K562 (cell line): Measurements from ENCODE around the gene APOBEC3C. TPM values are rescaled to one million over a fixed set of nuclear protein-coding genes. Genes with fewer than 3 reads are reported as not detected.
A peak's percentile ranks its signal among the peaks of the same experiment; 100 is the strongest.

Experiments used
- C11orf30 ChIP-seq: fragments of 450-650 bp; IDR thresholded peaks from 2 replicates; pipeline ENCODE4 v1.6.1; 2016; ENCODE audit warnings: low read depth, mild to moderate bottlenecking
- CEBPG ChIP-seq, 3 experiments: fragments of 200-800 bp in 1 of 3; sonication (Bioruptor generic) in 1 of 3; sonication (generic) in 1 of 3; formaldehyde crosslinking in 1 of 3; IDR thresholded peaks in 2 of 3; conservative IDR thresholded peaks in 1 of 3; 2 replicates each; pipeline versions ENCODE4 v1.6.1 to v1.8.0; 2016 to 2022; ENCODE audit warnings: missing compliant biosample characterization in 2 of 3, missing genetic modification characterization in 2 of 3, mild to moderate bottlenecking in 1 of 3, missing genetic modification reagents in 1 of 3
- CREM ChIP-seq: IDR thresholded peaks from 2 replicates; pipeline ENCODE4 v1.6.1; 2014; ENCODE audit warnings: antibody characterized with exemption, low read depth
- ESRRA ChIP-seq: fragments of 450-650 bp; IDR thresholded peaks from 2 replicates; pipeline ENCODE4 v1.6.1; 2014; ENCODE audit warnings: low read depth, mild to moderate bottlenecking, moderate library complexity, borderline replicate concordance
- FOXP1 ChIP-seq: sonication (generic); formaldehyde crosslinking; IDR thresholded peaks from 2 replicates; pipeline ENCODE4 v1.8.0; 2022; ENCODE audit warnings: mild to moderate bottlenecking, missing genetic modification reagents
- JUND ChIP-seq, 2 experiments: IDR thresholded peaks; 2 replicates in 1 of 2; 3 replicates in 1 of 2; pipeline ENCODE4 v1.6.1; 2011; ENCODE audit warnings: borderline replicate concordance in 2 of 2, low read depth in 2 of 2, low read length in 2 of 2, improper control_type of control experiment in 1 of 2, missing biosample characterization in 1 of 2, missing genetic modification characterization in 1 of 2, missing genetic modification reagents in 1 of 2
- MAX ChIP-seq: sonication (generic); formaldehyde crosslinking; IDR thresholded peaks from 2 replicates; pipeline ENCODE4 v1.9.0; 2022; ENCODE audit warnings: mild to moderate bottlenecking, missing genetic modification reagents
- MEIS2 ChIP-seq: fragments of 450-650 bp; IDR thresholded peaks from 2 replicates; pipeline ENCODE4 v1.6.1; 2014; ENCODE audit warnings: mild to moderate bottlenecking; ENCODE audit not compliant: partially characterized antibody
- NEUROD1 ChIP-seq: fragments of 150-350 bp; IDR thresholded peaks from 2 replicates; pipeline ENCODE4 v1.6.1; 2014; ENCODE audit warnings: borderline replicate concordance, low read length, low read depth; ENCODE audit not compliant: partially characterized antibody
- SPI1 ChIP-seq: IDR thresholded peaks from 2 replicates; pipeline ENCODE4 v1.6.1; 2011; ENCODE audit warnings: low read depth, low read length, control low read depth, borderline replicate concordance
- ZNF184 ChIP-seq: sonication (generic); formaldehyde crosslinking; IDR thresholded peaks from 2 replicates; pipeline ENCODE4 v1.5.0; 2020; ENCODE audit warnings: missing genetic modification reagents
- ZNF316 ChIP-seq: fragments of 450-650 bp; IDR thresholded peaks from 2 replicates; pipeline ENCODE4 v1.6.1; 2016
- ZNF318 ChIP-seq, 2 experiments: fragments of 450-650 bp; IDR thresholded peaks; 2 replicates each; pipeline ENCODE4 v1.6.1; 2016; ENCODE audit warnings: mild to moderate bottlenecking in 2 of 2, borderline replicate concordance in 1 of 2, low read depth in 1 of 2, moderate library complexity in 1 of 2
- polyA plus RNA-seq, 8 experiments: library from polyadenylated mRNA; depleted of rRNA in 4 of 8; stranded (reverse) in 5 of 8; unstranded in 3 of 8; fragments of >200 nt; fragmentation: Nextera tagmentation in 2 of 8; fragmentation: Illumina TruSeq in 1 of 8; extraction: Ambion mirVana in 2 of 8; extraction: Trizol in 1 of 8; gene quantifications; 2 replicates each; pipeline versions ENCODE4 v1.2.1 to v1.2.3, GENCODE V29; 2011 to 2014; ENCODE audit warnings: inconsistent platforms in 1 of 8, missing spikeins in 1 of 8
- total RNA-seq, 7 experiments: library from RNA; depleted of rRNA in 6 of 7; stranded (reverse); fragments of >200 nt in 6 of 7; fragmentation: Illumina TruSeq in 2 of 7; extraction: Trizol in 2 of 7; gene quantifications; 2 replicates each; pipeline versions ENCODE4 v1.2.1 to v1.2.3, GENCODE V29; 2011 to 2021; ENCODE audit warnings: low replicate concordance in 1 of 7
- TF ChIP-seq, protein P1 (sequence below): fragments of 450-650 bp; formaldehyde crosslinking; IDR thresholded peaks from 2 replicates; pipeline ENCODE4 v1.4.0; 2020; ENCODE audit warnings: mild to moderate bottlenecking, mixed read lengths

Gene APOBEC3C
- total and polyA plus RNA-seq, 9 of the 15 experiments (the other 6 are each of a cell fraction or from before 2014, with no cell fraction given) = 12.4 to 285 (median 55.5) TPM

DNA sequence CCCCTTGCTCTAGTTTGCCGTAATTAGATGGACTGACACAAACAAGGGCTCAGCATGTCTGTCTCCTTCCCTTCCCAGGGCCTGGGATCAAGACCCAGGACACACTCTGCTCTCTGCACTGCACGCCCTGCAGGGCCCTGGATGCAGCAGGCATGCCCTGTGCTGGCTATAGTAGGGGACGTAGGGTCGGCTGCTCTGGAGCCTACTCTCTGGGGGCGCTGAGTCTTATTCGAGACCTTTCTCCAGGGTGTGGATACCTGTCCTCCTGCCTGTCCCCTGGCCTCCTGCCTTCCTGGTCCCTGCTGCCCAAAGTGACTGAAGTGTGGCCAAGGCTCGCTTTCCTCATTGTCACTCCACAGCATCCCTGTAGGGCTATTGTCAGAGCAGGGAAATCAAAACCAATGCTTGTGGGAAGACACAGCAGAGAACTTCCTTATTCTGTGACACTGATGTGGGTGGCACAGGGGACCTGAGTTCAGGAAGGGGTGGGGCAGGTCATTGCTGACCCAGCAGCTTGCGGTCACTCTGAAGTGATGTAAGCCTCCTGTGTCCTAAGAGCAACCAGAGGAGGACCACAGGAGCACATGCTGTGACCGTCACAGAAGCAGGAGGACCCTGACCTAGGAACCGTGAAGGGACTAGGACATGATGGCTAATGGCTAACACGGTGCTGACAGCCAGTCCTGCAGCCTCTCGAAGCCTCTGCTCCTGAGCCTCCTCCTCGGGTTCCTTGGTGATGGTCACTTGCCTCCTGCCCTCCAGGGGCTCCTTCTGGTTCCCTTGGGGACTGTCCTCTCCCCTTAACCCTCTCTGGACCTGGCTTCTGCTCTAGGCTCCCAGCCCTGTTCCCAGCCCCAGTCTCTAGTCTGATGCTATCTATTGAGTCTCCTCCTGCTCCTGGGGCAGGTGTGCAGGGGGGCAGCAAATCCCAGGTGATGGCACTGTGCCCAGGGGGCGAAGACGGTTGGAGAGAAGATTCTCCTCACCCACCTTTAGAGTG lies 46.3 kb upstream of the APOBEC3C start (continued):
- TF ChIP-seq ZNF318 (IDR thresholded peaks at IDR 0.05; ENCODE audit: borderline replicate concordance in 1 of 2, low read depth in 1 of 2) (0 out of 4 replicates have a peak, but pooled peaks of 1 of the 2 experiments have one; percentile 50), FOXP1 (no peak), ESRRA (peak; percentile 84; the same call in 1 of the 2 replicates), ZNF316 (0 out of 2 replicates have a peak, but pooled peaks have one; percentile 4), CREM (peak; percentile 30; the same call in 1 of the 2 replicates), NEUROD1 (no peak), CEBPG (CRISPR knock-in tag; IDR thresholded peaks at IDR 0.05) (peak; percentile 60; the same call in 1 of the 2 replicates), CEBPG (tag; conservative IDR thresholded peaks at IDR 0.05 in 1 of 2, IDR thresholded peaks at IDR 0.05 in 1 of 2) (0 out of 4 replicates have a peak, but pooled peaks of 1 of the 2 experiments have one; percentile 19), C11orf30 (peak; percentile 40; the same call in 1 of the 2 replicates), SPI1 (0 out of 2 replicates have a peak, but pooled peaks have one; percentile 8), JUND (IDR thresholded peaks at IDR 0.05; ENCODE audit: borderline replicate concordance, low read depth, low read length) (peak; percentile 32; the same call in 1 of the 2 replicates), JUND (tag; IDR thresholded peaks at IDR 0.05; ENCODE audit: borderline replicate concordance, low read depth, low read length) (no peak; the same call in 2 of the 3 replicates), ZNF184 (CRISPR knock-in tag) (no peak), MAX (CRISPR knock-in tag) (0 out of 2 replicates have a peak, but pooled peaks have one; percentile 29), MEIS2 (peak; percentile 22)
- TF ChIP-seq, protein P1, sequence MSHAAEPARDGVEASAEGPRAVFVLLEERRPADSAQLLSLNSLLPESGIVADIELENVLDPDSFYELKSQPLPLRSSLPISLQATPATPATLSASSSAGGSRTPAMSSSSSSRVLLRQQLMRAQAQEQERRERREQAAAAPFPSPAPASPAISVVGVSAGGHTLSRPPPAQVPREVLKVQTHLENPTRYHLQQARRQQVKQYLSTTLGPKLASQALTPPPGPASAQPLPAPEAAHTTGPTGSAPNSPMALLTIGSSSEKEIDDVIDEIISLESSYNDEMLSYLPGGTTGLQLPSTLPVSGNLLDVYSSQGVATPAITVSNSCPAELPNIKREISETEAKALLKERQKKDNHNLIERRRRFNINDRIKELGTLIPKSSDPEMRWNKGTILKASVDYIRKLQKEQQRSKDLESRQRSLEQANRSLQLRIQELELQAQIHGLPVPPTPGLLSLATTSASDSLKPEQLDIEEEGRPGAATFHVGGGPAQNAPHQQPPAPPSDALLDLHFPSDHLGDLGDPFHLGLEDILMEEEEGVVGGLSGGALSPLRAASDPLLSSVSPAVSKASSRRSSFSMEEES (CRISPR knock-in tag) = no peak
